ENCODE data around the gene GRIN1.

GRCh38 chr9:137200311-137201204, 61.6 kb downstream of the GRIN1 start, which contains the start of gene TPRN:
- peak in 2 of 6 experiments; percentile 4 to 20 for TF ChIP-seq CTCF (IDR thresholded peaks at IDR 0.05)
- peak; percentile 83 to 96 for TF ChIP-seq POLR2A (IDR thresholded peaks at IDR 0.05)

Measured in Peyer's patch (tissue), 4 donors.